HepG2 (cell line): Measurements from ENCODE around the gene SGPP1. TPM values are rescaled to one million over a fixed set of nuclear protein-coding genes. Genes with fewer than 3 reads are reported as not detected.

Experiments
- CCAR2 ChIP-seq: fragments of 200-400 bp; formaldehyde crosslinking; optimal IDR thresholded peaks from 2 replicates; pipeline ENCODE3; 2018; ENCODE audit warnings: low read depth, mild to moderate bottlenecking, low read length, moderate library complexity
- EZH2 ChIP-seq: conservative IDR thresholded peaks from 2 replicates; pipeline ENCODE4 v1.6.1; 2012; ENCODE audit warnings: mild to moderate bottlenecking, low read depth, low read length, moderate library complexity
- FOXO1 ChIP-seq: sonication (generic); formaldehyde crosslinking; IDR thresholded peaks from 2 replicates; pipeline ENCODE4 v1.4.0; 2020; ENCODE audit warnings: missing genetic modification reagents
- JUN ChIP-seq: sonication (generic); formaldehyde crosslinking; IDR thresholded peaks from 2 replicates; pipeline ENCODE4 v1.4.0; 2020; ENCODE audit warnings: mild to moderate bottlenecking, missing genetic modification reagents
- MIXL1 ChIP-seq: IDR thresholded peaks from 2 replicates; pipeline ENCODE4 v1.6.1; 2016
- MYNN ChIP-seq: sonication (generic); formaldehyde crosslinking; IDR thresholded peaks from 2 replicates; pipeline ENCODE4 v1.4.0; 2020; ENCODE audit warnings: mild to moderate bottlenecking, low read depth, missing genetic modification reagents
- NFYB ChIP-seq: sonication (generic); formaldehyde crosslinking; IDR thresholded peaks from 2 replicates; pipeline ENCODE4 v1.4.0; 2020; ENCODE audit warnings: missing genetic modification reagents
- NR1H2 ChIP-seq: sonication (generic); formaldehyde crosslinking; IDR thresholded peaks from 2 replicates; pipeline ENCODE4 v1.8.1; 2022; ENCODE audit warnings: low read depth, missing genetic modification reagents, borderline replicate concordance
- NR2F6 ChIP-seq, 2 experiments: IDR thresholded peaks; 2 replicates each; pipeline ENCODE4 v1.6.1; 2016; ENCODE audit warnings: antibody characterized with exemption in 1 of 2, mild to moderate bottlenecking in 1 of 2
- PAWR ChIP-seq: sonication (generic); formaldehyde crosslinking; IDR thresholded peaks from 2 replicates; pipeline ENCODE4 v1.4.0; 2020; ENCODE audit warnings: missing genetic modification reagents, mild to moderate bottlenecking, borderline replicate concordance
- RCOR2 ChIP-seq: IDR thresholded peaks from 2 replicates; pipeline ENCODE4 v1.6.1; 2016; ENCODE audit warnings: missing biosample characterization, missing genetic modification reagents
- SALL1 ChIP-seq: sonication (generic); formaldehyde crosslinking; IDR thresholded peaks from 2 replicates; pipeline ENCODE4 v1.8.0; 2022; ENCODE audit warnings: mild to moderate bottlenecking, missing genetic modification reagents
- SKIL ChIP-seq: sonication (generic); formaldehyde crosslinking; IDR thresholded peaks from 2 replicates; pipeline ENCODE4 v1.8.0; 2022; ENCODE audit warnings: missing genetic modification reagents, mild to moderate bottlenecking, moderate library complexity, borderline replicate concordance
- SOX5 ChIP-seq: IDR thresholded peaks from 2 replicates; pipeline ENCODE4 v1.6.1; 2016; ENCODE audit warnings: borderline replicate concordance
- SRSF9 ChIP-seq: fragments of 200-400 bp; formaldehyde crosslinking; IDR thresholded peaks from 2 replicates; pipeline ENCODE4 v1.6.1; 2018; ENCODE audit warnings: borderline replicate concordance, mild to moderate bottlenecking, low read depth, low read length; ENCODE audit not compliant: insufficient read depth, poor library complexity, severe bottlenecking
- SRY ChIP-seq: sonication (generic); formaldehyde crosslinking; IDR thresholded peaks from 2 replicates; pipeline ENCODE4 v1.8.0; 2022; ENCODE audit warnings: mild to moderate bottlenecking, missing genetic modification reagents
- TCF12 ChIP-seq, 2 experiments: fragments of 450-650 bp in 1 of 2; sonication (generic) in 1 of 2; formaldehyde crosslinking in 1 of 2; IDR thresholded peaks; 2 replicates each; pipeline versions ENCODE4 v1.6.1 to v1.8.0; 2017 to 2022; ENCODE audit warnings: antibody characterized with exemption in 1 of 2, mild to moderate bottlenecking in 1 of 2, missing genetic modification reagents in 1 of 2, moderate library complexity in 1 of 2
- ZIK1 ChIP-seq: sonication (generic); formaldehyde crosslinking; IDR thresholded peaks from 2 replicates; pipeline ENCODE4 v1.5.0; 2020; ENCODE audit warnings: mild to moderate bottlenecking, low read depth, missing genetic modification reagents, borderline replicate concordance
- ZNF101 ChIP-seq: sonication (generic); formaldehyde crosslinking; IDR thresholded peaks from 2 replicates; pipeline ENCODE4 v1.4.0; 2020; ENCODE audit warnings: mild to moderate bottlenecking, low read depth, missing genetic modification reagents, borderline replicate concordance
- ZNF558 ChIP-seq: sonication (generic); formaldehyde crosslinking; IDR thresholded peaks from 2 replicates; pipeline ENCODE4 v1.9.0; 2022; ENCODE audit warnings: mild to moderate bottlenecking, missing genetic modification reagents, borderline replicate concordance
- polyA plus RNA-seq, 8 experiments: library from polyadenylated mRNA; depleted of rRNA in 3 of 8; stranded (reverse) in 7 of 8; unstranded in 1 of 8; fragments of >200 nt; fragmentation: Illumina TruSeq in 4 of 8; extraction: Trizol in 4 of 8; gene quantifications; 2 replicates each; pipeline versions ENCODE4 v1.2.1 to v1.2.3, GENCODE V29; 2011 to 2016; ENCODE audit warnings: low read depth in 4 of 8, missing spikeins in 1 of 8, mixed read lengths in 1 of 8; ENCODE audit not compliant: insufficient read depth in 1 of 8
- total RNA-seq, 5 experiments: library from RNA; depleted of rRNA; stranded (reverse); fragments of >200 nt; fragmentation: Illumina TruSeq; extraction: Trizol; gene quantifications; 2 replicates each; pipeline ENCODE4 v1.2.3, GENCODE V29; 2016; ENCODE audit warnings: low read depth in 1 of 5
- TF ChIP-seq, protein P1 (sequence below): sonication (generic); formaldehyde crosslinking; IDR thresholded peaks from 2 replicates; pipeline ENCODE4 v1.8.0; 2023; ENCODE audit warnings: mild to moderate bottlenecking, missing genetic modification reagents
- TF ChIP-seq, protein P2 (sequence below): sonication (generic); formaldehyde crosslinking; IDR thresholded peaks from 2 replicates; pipeline ENCODE4 v1.4.0; 2020; ENCODE audit warnings: missing genetic modification reagents
- TF ChIP-seq, protein P3 (sequence below): sonication (generic); formaldehyde crosslinking; IDR thresholded peaks from 2 replicates; pipeline ENCODE4 v1.8.0; 2022; ENCODE audit warnings: low read depth, missing genetic modification reagents
- TF ChIP-seq, protein P4 (sequence below): sonication (generic); formaldehyde crosslinking; IDR thresholded peaks from 2 replicates; pipeline ENCODE4 v1.5.1; 2020; ENCODE audit warnings: mild to moderate bottlenecking, missing genetic modification reagents, borderline replicate concordance

SGPP1 gene
- total and polyA plus RNA-seq, 2 of the 13 experiments (the other 11 are each of a cell fraction or from before 2014, with no cell fraction given) = 6.4 to 6.8 TPM

- TF ChIP-seq SKIL (CRISPR knock-in tag) (no peak), SRY (CRISPR knock-in tag) (no peak), MIXL1 (CRISPR knock-in tag) (0 out of 2 replicates have a peak, but pooled peaks have one; percentile 52), PAWR (no peak), FOXO1 (CRISPR knock-in tag) (peak; percentile 59; the same call in 1 of the 2 replicates), SOX5 (peak; percentile 67), EZH2 (no peak), SRSF9 (no peak), ZNF101 (CRISPR knock-in tag) (no peak), ZIK1 (CRISPR knock-in tag) (no peak), CCAR2 (no peak), SALL1 (peak; percentile 67), ZNF558 (no peak), RCOR2 (CRISPR knock-in tag) (0 out of 2 replicates have a peak, but pooled peaks have one; percentile 60), JUN (CRISPR knock-in tag) (no peak), NFYB (no peak), NR2F6 (IDR thresholded peaks at IDR 0.05) (no peak), NR2F6 (CRISPR knock-in tag; IDR thresholded peaks at IDR 0.05) (peak; percentile 15; the same call in 1 of the 2 replicates), TCF12 (IDR thresholded peaks at IDR 0.05) (no peak), TCF12 (CRISPR knock-in tag; IDR thresholded peaks at IDR 0.05) (no peak), NR1H2 (no peak), MYNN (CRISPR knock-in tag) (no peak)
- TF ChIP-seq, protein P1, sequence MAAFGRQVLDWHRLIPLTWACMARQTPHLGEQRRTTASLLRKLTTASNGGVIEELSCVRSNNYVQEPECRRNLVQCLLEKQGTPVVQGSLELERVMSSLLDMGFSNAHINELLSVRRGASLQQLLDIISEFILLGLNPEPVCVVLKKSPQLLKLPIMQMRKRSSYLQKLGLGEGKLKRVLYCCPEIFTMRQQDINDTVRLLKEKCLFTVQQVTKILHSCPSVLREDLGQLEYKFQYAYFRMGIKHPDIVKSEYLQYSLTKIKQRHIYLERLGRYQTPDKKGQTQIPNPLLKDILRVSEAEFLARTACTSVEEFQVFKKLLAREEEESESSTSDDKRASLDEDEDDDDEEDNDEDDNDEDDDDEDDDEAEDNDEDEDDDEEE (CRISPR knock-in tag) = no peak
- TF ChIP-seq, protein P2, sequence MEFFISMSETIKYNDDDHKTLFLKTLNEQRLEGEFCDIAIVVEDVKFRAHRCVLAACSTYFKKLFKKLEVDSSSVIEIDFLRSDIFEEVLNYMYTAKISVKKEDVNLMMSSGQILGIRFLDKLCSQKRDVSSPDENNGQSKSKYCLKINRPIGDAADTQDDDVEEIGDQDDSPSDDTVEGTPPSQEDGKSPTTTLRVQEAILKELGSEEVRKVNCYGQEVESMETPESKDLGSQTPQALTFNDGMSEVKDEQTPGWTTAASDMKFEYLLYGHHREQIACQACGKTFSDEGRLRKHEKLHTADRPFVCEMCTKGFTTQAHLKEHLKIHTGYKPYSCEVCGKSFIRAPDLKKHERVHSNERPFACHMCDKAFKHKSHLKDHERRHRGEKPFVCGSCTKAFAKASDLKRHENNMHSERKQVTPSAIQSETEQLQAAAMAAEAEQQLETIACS (CRISPR knock-in tag) = no peak
- TF ChIP-seq, protein P3, sequence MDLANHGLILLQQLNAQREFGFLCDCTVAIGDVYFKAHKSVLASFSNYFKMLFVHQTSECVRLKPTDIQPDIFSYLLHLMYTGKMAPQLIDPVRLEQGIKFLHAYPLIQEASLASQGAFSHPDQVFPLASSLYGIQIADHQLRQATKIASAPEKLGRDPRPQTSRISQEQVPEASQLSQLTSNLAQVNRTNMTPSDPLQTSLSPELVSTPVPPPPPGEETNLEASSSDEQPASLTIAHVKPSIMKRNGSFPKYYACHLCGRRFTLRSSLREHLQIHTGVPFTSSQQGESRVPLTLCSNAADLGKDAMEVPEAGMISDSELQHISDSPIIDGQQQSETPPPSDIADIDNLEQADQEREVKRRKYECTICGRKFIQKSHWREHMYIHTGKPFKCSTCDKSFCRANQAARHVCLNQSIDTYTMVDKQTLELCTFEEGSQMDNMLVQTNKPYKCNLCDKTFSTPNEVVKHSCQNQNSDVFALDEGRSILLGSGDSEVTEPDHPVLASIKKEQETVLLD (CRISPR knock-in tag) = no peak
- TF ChIP-seq, protein P4, sequence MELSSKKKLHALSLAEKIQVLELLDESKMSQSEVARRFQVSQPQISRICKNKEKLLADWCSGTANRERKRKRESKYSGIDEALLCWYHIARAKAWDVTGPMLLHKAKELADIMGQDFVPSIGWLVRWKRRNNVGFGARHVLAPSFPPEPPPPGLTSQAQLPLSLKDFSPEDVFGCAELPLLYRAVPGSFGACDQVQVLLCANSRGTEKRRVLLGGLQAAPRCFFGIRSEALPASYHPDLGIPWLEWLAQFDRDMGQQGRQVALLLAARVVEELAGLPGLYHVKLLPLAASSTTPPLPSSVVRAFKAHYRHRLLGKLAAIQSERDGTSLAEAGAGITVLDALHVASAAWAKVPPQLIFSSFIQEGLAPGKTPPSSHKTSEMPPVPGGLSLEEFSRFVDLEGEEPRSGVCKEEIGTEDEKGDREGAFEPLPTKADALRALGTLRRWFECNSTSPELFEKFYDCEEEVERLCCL (CRISPR knock-in tag) = no peak
These were observed 36.2 kb upstream of the SGPP1 start (continued) for GRCh38 chr14:63764103-63764502.
